ENCODE measurements around the gene TBC1D5. TPM values are rescaled to one million over a fixed set of nuclear protein-coding genes. Genes with fewer than 3 reads are reported as not detected.

The TBC1D5 gene
- total RNA-seq, 1 experiment from 2014 or later = 33.9 TPM

GRCh38 chr3:17664923-17665322 is 77.5 kb downstream of the TBC1D5 start (continued):
- TF ChIP-seq YY1 (IDR thresholded peaks at IDR 0.05; ENCODE audit: extremely low read depth, insufficient replicate concordance, low read depth, low read length) (no peak), ZFX (IDR thresholded peaks at IDR 0.05) (no peak), SIN3A (IDR thresholded peaks at IDR 0.05; ENCODE audit: low read depth) (no peak)

- peaks cover 3% of the 10 kb centered on the region; the same call in 1 of the 2 replicates for H3K79me2 ChIP-seq (ENCODE audit: insufficient read depth, low read length)
- H3K36me3 ChIP-seq (ENCODE audit: control insufficient read depth in 1 of 2, insufficient read depth in 2 of 2, low read length in 2 of 2) = no peaks in the 10 kb centered on the region
- RAD21 ChIA-PET (ENCODE audit: low non-redundant PET in 1 of 2, low total read pairs in 2 of 2, uncharacterized antibody in 2 of 2, unreplicated experiment in 2 of 2) = no interaction called here
- no peak overlapping the region for H3K27ac ChIP-seq (ENCODE audit: low read depth, low read length)
- DNase-seq (ENCODE audit: low read depth, low spot score) (no peak), ATAC-seq (no peak)
- H3K4me1 ChIP-seq (ENCODE audit: control insufficient read depth in 1 of 2, insufficient read depth in 2 of 2, low read length in 2 of 2) = no peaks in the 10 kb centered on the region
- H2AFZ ChIP-seq (ENCODE audit: low read depth, low read length, poor library complexity, severe bottlenecking) = no peak overlapping the region
- BruUV-seq (replicated peaks) = no TSS peak
- no peaks in the 10 kb centered on the region for H3K9me3 ChIP-seq (ENCODE audit: control insufficient read depth in 1 of 2, insufficient read depth in 1 of 2, low read depth in 1 of 2, low read length in 2 of 2)
- POLR2A ChIA-PET = no interaction called here
- H3K4me3 ChIP-seq (replicated peaks in 1 of 2; ENCODE audit: low read depth in 1 of 2, low read length in 2 of 2) = no peak overlapping the region
- H3K9ac ChIP-seq (ENCODE audit: low read length) = no peak overlapping the region
- intact Hi-C loops (cut with micrococcal nuclease) = no loop called here
- H4K20me1 ChIP-seq (ENCODE audit: insufficient read depth) = no peaks in the 10 kb centered on the region
- no peak overlapping the region for H3K4me2 ChIP-seq (ENCODE audit: low read length)
- H3K27me3 ChIP-seq (ENCODE audit: insufficient read depth, low read length) = no peaks in the 10 kb centered on the region
- CTCF ChIA-PET = interaction anchor here (1.2 kb wide), 1 partner anchor 11 kb away, joined by 5 read pairs; no protein-coding TSS in a partner anchor
- no peaks in the 10 kb centered on the region for H3K9me2 ChIP-seq (ENCODE audit: insufficient read depth)
- no peak for TF ChIP-seq TCF7L2 (IDR thresholded peaks at IDR 0.05; ENCODE audit: borderline replicate concordance, extremely low read depth, insufficient read depth, insufficient read length)
- no peak for TF ChIP-seq EZH2phosphoT487 (IDR thresholded peaks at IDR 0.05; ENCODE audit: borderline replicate concordance)
- no peak for TF ChIP-seq SRF (IDR thresholded peaks at IDR 0.05; ENCODE audit: low read depth)
- no peak for TF ChIP-seq EGR1 (IDR thresholded peaks at IDR 0.05; ENCODE audit: low read depth)
- TF ChIP-seq POLR2AphosphoS5 (IDR thresholded peaks at IDR 0.05; ENCODE audit: low read depth, low read length) = no peak
- TF ChIP-seq ATF3 (IDR thresholded peaks at IDR 0.05) = no peak
- TF ChIP-seq FOSL1 (IDR thresholded peaks at IDR 0.05; ENCODE audit: low read depth) = no peak
- TF ChIP-seq POLR2A (IDR thresholded peaks at IDR 0.05; ENCODE audit: borderline replicate concordance, extremely low read depth, insufficient read depth, insufficient read length) = no peak
- TF ChIP-seq CTCF (IDR thresholded peaks at IDR 0.05 in 2 of 3, conservative IDR thresholded peaks at IDR 0.05 in 1 of 3; ENCODE audit: borderline replicate concordance in 1 of 3, insufficient read depth in 1 of 3, low read depth in 2 of 3, low read length in 2 of 3) = no peak
- TF ChIP-seq MAX (IDR thresholded peaks at IDR 0.05) = no peak
- TF ChIP-seq YY1 (IDR thresholded peaks at IDR 0.05; ENCODE audit: extremely low read depth, insufficient replicate concordance, low read depth, low read length) = no peak
- TF ChIP-seq EZH2 (IDR thresholded peaks at IDR 0.05) = no peak
- TF ChIP-seq CEBPB (IDR thresholded peaks at IDR 0.05; ENCODE audit: low read depth) = no peak
- TF ChIP-seq ZNF274 (IDR thresholded peaks at IDR 0.05; ENCODE audit: low read depth, low read length) = no peak
- no peak for TF ChIP-seq SIN3A (IDR thresholded peaks at IDR 0.05; ENCODE audit: low read depth)
- TF ChIP-seq REST (IDR thresholded peaks at IDR 0.05; ENCODE audit: low read depth) = no peak
- no peak for TF ChIP-seq CBX3 (IDR thresholded peaks at IDR 0.05; ENCODE audit: low read depth)
- no peak for TF ChIP-seq ZFX (IDR thresholded peaks at IDR 0.05)
These were observed 86.2 kb downstream of the TBC1D5 start for GRCh38 chr3:17656264-17656663.

Data from HCT116 (cell line).